ENCODE results near the gene B3GNT7. TPM values are rescaled to one million over a fixed set of nuclear protein-coding genes. Genes with fewer than 3 reads are reported as not detected.

Gene B3GNT7
- total and polyA plus RNA-seq, 5 donors from 2014 or later: not detected

GRCh38 chr2:231370429-231370748 lies 25.1 kb upstream of the B3GNT7 start:
- Histone ChIP-seq H3K36me3 (ENCODE audit: control insufficient read depth, insufficient read depth, low read length) (no peaks in the 10 kb centered on the region), H3K4me3 (ENCODE audit: low read depth, low read length) (no peak overlapping the region), H3K27ac (ENCODE audit: insufficient read depth, low read length, poor library complexity, severe bottlenecking) (no peak overlapping the region), H3K27me3 (ENCODE audit: control insufficient read depth, insufficient read depth, low read length) (no peaks in the 10 kb centered on the region), H3K4me1 (ENCODE audit: control insufficient read depth, insufficient read depth, low read length, poor library complexity, severe bottlenecking) (no peaks in the 10 kb centered on the region), H3K9me3 (ENCODE audit: control insufficient read depth in 2 of 2, low read length in 2 of 2) (no peaks in the 10 kb centered on the region)
- no peak for ATAC-seq (ENCODE audit: low read depth in 2 of 2)
- Mint-ChIP-seq H3K36me3 (no peaks in the 10 kb centered on the region), H3K9me3 (no peaks in the 10 kb centered on the region), H3K27ac (no peak overlapping the region), H3K4me3 (no peak overlapping the region), H3K27me3 (no peaks in the 10 kb centered on the region), H3K4me1 (no peaks in the 10 kb centered on the region)
- no peak for DNase-seq

- Mint-ChIP-seq H3K4me3 (no peak overlapping the region), H3K27ac (no peak overlapping the region), H3K36me3 (no peaks in the 10 kb centered on the region), H3K9me3 (no peaks in the 10 kb centered on the region), H3K27me3 (no peaks in the 10 kb centered on the region), H3K4me1 (no peaks in the 10 kb centered on the region)
- H3K27ac ChIP-seq (ENCODE audit: insufficient read depth, low read length, poor library complexity, severe bottlenecking): no peak overlapping the region
- H3K36me3 ChIP-seq (ENCODE audit: control insufficient read depth, insufficient read depth, low read length): no peaks in the 10 kb centered on the region
- no peaks in the 10 kb centered on the region for H3K4me1 ChIP-seq (ENCODE audit: control insufficient read depth, insufficient read depth, low read length, poor library complexity, severe bottlenecking)
- DNase-seq (no peak), ATAC-seq (ENCODE audit: low read depth in 2 of 2) (no peak)
- no peak overlapping the region for H3K4me3 ChIP-seq (ENCODE audit: low read depth, low read length)
- no peaks in the 10 kb centered on the region for H3K9me3 ChIP-seq (ENCODE audit: control insufficient read depth in 2 of 2, low read length in 2 of 2)
- H3K27me3 ChIP-seq (ENCODE audit: control insufficient read depth, insufficient read depth, low read length): no peaks in the 10 kb centered on the region
These were observed 24.6 kb upstream of the B3GNT7 start for GRCh38 chr2:231370749-231371429.

- Histone ChIP-seq H3K36me3 (ENCODE audit: control insufficient read depth, insufficient read depth, low read length) (no peaks in the 10 kb centered on the region), H3K27me3 (ENCODE audit: control insufficient read depth, insufficient read depth, low read length) (no peaks in the 10 kb centered on the region), H3K4me3 (ENCODE audit: low read depth, low read length) (no peak overlapping the region), H3K9me3 (ENCODE audit: control insufficient read depth in 2 of 2, low read length in 2 of 2) (no peaks in the 10 kb centered on the region), H3K4me1 (ENCODE audit: control insufficient read depth, insufficient read depth, low read length, poor library complexity, severe bottlenecking) (no peaks in the 10 kb centered on the region), H3K27ac (ENCODE audit: insufficient read depth, low read length, poor library complexity, severe bottlenecking) (no peak overlapping the region)
- Mint-ChIP-seq H3K27me3 (peaks cover 1% of the 10 kb centered on the region), H3K27ac (no peak overlapping the region), H3K36me3 (no peaks in the 10 kb centered on the region), H3K4me3 (no peak overlapping the region), H3K4me1 (no peaks in the 10 kb centered on the region), H3K9me3 (no peaks in the 10 kb centered on the region)
- ATAC-seq (ENCODE audit: low read depth in 2 of 2) (no peak), DNase-seq (no peak)
These were observed 24.0 kb upstream of the B3GNT7 start for GRCh38 chr2:231371430-231372054.

- Mint-ChIP-seq H3K36me3 (no peaks in the 10 kb centered on the region), H3K4me3 (no peak overlapping the region), H3K4me1 (no peaks in the 10 kb centered on the region), H3K9me3 (peaks cover 0 to 1% (median 0%) of the 10 kb centered on the region in 7 donors), H3K27ac (no peak overlapping the region), H3K27me3 (peaks cover 6% of the 10 kb centered on the region)
- Histone ChIP-seq H3K4me3 (ENCODE audit: low read depth, low read length) (no peak overlapping the region), H3K27ac (ENCODE audit: insufficient read depth, low read length, poor library complexity, severe bottlenecking) (no peak overlapping the region), H3K36me3 (ENCODE audit: control insufficient read depth, insufficient read depth, low read length) (no peaks in the 10 kb centered on the region), H3K4me1 (ENCODE audit: control insufficient read depth, insufficient read depth, low read length, poor library complexity, severe bottlenecking) (no peaks in the 10 kb centered on the region), H3K27me3 (ENCODE audit: control insufficient read depth, insufficient read depth, low read length) (no peaks in the 10 kb centered on the region), H3K9me3 (ENCODE audit: control insufficient read depth in 2 of 2, low read length in 2 of 2) (no peaks in the 10 kb centered on the region)
- DNase-seq: no peak
- ATAC-seq (ENCODE audit: low read depth in 2 of 2): no peak
These were observed 23.2 kb upstream of the B3GNT7 start for GRCh38 chr2:231372326-231372725.

GRCh38 chr2:231373184-231373583 lies 22.3 kb upstream of the B3GNT7 start:
- no peak for ATAC-seq (ENCODE audit: low read depth in 2 of 2)
- Mint-ChIP-seq H3K36me3 (no peaks in the 10 kb centered on the region), H3K9me3 (peaks cover 0 to 3% (median 0%) of the 10 kb centered on the region in 7 donors), H3K4me3 (no peak overlapping the region), H3K27ac (peak overlapping the region in 1 of 3 donors; percentile 71), H3K27me3 (peaks cover 6% of the 10 kb centered on the region), H3K4me1 (no peaks in the 10 kb centered on the region)
- Histone ChIP-seq H3K27ac (ENCODE audit: insufficient read depth, low read length, poor library complexity, severe bottlenecking) (no peak overlapping the region), H3K27me3 (ENCODE audit: control insufficient read depth, insufficient read depth, low read length) (no peaks in the 10 kb centered on the region), H3K9me3 (ENCODE audit: control insufficient read depth in 2 of 2, low read length in 2 of 2) (no peaks in the 10 kb centered on the region), H3K4me1 (ENCODE audit: control insufficient read depth, insufficient read depth, low read length, poor library complexity, severe bottlenecking) (no peaks in the 10 kb centered on the region), H3K4me3 (ENCODE audit: low read depth, low read length) (no peak overlapping the region), H3K36me3 (ENCODE audit: control insufficient read depth, insufficient read depth, low read length) (no peaks in the 10 kb centered on the region)
- no peak for DNase-seq

GRCh38 chr2:231373786-231374349 lies 21.6 kb upstream of the B3GNT7 start:
- peaks cover 11% of the 10 kb centered on the region for H3K27me3 Mint-ChIP-seq
- no peak overlapping the region for H3K27ac ChIP-seq (ENCODE audit: insufficient read depth, low read length, poor library complexity, severe bottlenecking)
- no peak overlapping the region for H3K27ac Mint-ChIP-seq
- no peaks in the 10 kb centered on the region for H3K9me3 ChIP-seq (ENCODE audit: control insufficient read depth in 2 of 2, low read length in 2 of 2)
- no peak overlapping the region for H3K4me3 Mint-ChIP-seq
- ATAC-seq (ENCODE audit: low read depth in 2 of 2) (no peak), DNase-seq (no peak)
- H3K36me3 Mint-ChIP-seq: no peaks in the 10 kb centered on the region
- no peaks in the 10 kb centered on the region for H3K4me1 Mint-ChIP-seq
- no peaks in the 10 kb centered on the region for H3K36me3 ChIP-seq (ENCODE audit: control insufficient read depth, insufficient read depth, low read length)
- no peaks in the 10 kb centered on the region for H3K4me1 ChIP-seq (ENCODE audit: control insufficient read depth, insufficient read depth, low read length, poor library complexity, severe bottlenecking)
- H3K4me3 ChIP-seq (ENCODE audit: low read depth, low read length): no peak overlapping the region
- H3K27me3 ChIP-seq (ENCODE audit: control insufficient read depth, insufficient read depth, low read length): no peaks in the 10 kb centered on the region
- H3K9me3 Mint-ChIP-seq: peaks cover 0 to 3% (median 0%) of the 10 kb centered on the region in 7 donors

GRCh38 chr2:231374771-231375170 lies 20.7 kb upstream of the B3GNT7 start:
- Mint-ChIP-seq H3K4me1 (no peaks in the 10 kb centered on the region), H3K36me3 (no peaks in the 10 kb centered on the region), H3K4me3 (no peak overlapping the region)

More at GRCh38 chr2:231374771-231375170, 20.7 kb upstream of the B3GNT7 start:
- Histone ChIP-seq H3K36me3 (ENCODE audit: control insufficient read depth, insufficient read depth, low read length) (no peaks in the 10 kb centered on the region), H3K27me3 (ENCODE audit: control insufficient read depth, insufficient read depth, low read length) (no peaks in the 10 kb centered on the region), H3K4me3 (ENCODE audit: low read depth, low read length) (no peak overlapping the region), H3K4me1 (ENCODE audit: control insufficient read depth, insufficient read depth, low read length, poor library complexity, severe bottlenecking) (no peaks in the 10 kb centered on the region), H3K27ac (ENCODE audit: insufficient read depth, low read length, poor library complexity, severe bottlenecking) (no peak overlapping the region), H3K9me3 (ENCODE audit: control insufficient read depth in 2 of 2, low read length in 2 of 2) (no peaks in the 10 kb centered on the region)
- DNase-seq (no peak), ATAC-seq (ENCODE audit: low read depth in 2 of 2) (no peak)
- Mint-ChIP-seq H3K27me3 (peaks cover 14% of the 10 kb centered on the region), H3K27ac (peak overlapping the region in 1 of 3 donors; percentile 48), H3K9me3 (peaks cover 0 to 3% (median 0%) of the 10 kb centered on the region in 7 donors)
